GM06990 (cell line): Measurements from ENCODE around the gene ESRP2.

Experiments used
- DNase-seq: peaks from one replicate; pipeline ENCODE4 v3.0.0-alpha.2; 2011; ENCODE audit not compliant: insufficient read length; ENCODE audit errors: extremely low read depth
- H3K27me3 ChIP-seq: replicated peaks from 2 replicates; pipeline ENCODE4 v1.6.0; 2011; ENCODE audit warnings: low read length; ENCODE audit not compliant: control insufficient read depth, insufficient read depth
- H3K36me3 ChIP-seq: 2 replicates; pipeline ENCODE4 v1.5.1; 2011; ENCODE audit warnings: low read length; ENCODE audit not compliant: control insufficient read depth, insufficient read depth
- H3K4me3 ChIP-seq: replicated peaks from 2 replicates; pipeline ENCODE4 v1.5.1; 2011; ENCODE audit warnings: low read depth, mild to moderate bottlenecking, control low read depth, low read length
- CTCF ChIP-seq: IDR thresholded peaks from 2 replicates; pipeline ENCODE4 v1.5.1; 2011; ENCODE audit warnings: low read length, control low read depth, mild to moderate bottlenecking, inconsistent platforms; ENCODE audit not compliant: insufficient read depth, poor library complexity, severe bottlenecking

The ESRP2 gene

GRCh38 chr16:68200088-68200783, 35.7 kb downstream of the ESRP2 start:
- DNase-seq: no peak
- no peak for TF ChIP-seq CTCF

GRCh38 chr16:68197250-68197649, 38.7 kb downstream of the ESRP2 start:
- H3K27me3 ChIP-seq: no peaks in the 10 kb centered on the region
- TF ChIP-seq CTCF: no peak
- H3K36me3 ChIP-seq: no peaks in the 10 kb centered on the region; the same call in none of the 2 replicates
- DNase-seq: no peak
- no peak overlapping the region for H3K4me3 ChIP-seq

More at GRCh38 chr16:68200088-68200783, 35.7 kb downstream of the ESRP2 start:
- no peaks in the 10 kb centered on the region for H3K27me3 ChIP-seq
- H3K36me3 ChIP-seq: no peaks in the 10 kb centered on the region; the same call in 1 of the 2 replicates
- H3K4me3 ChIP-seq: no peak overlapping the region

- peaks cover 7% of the 10 kb centered on the region for H3K36me3 ChIP-seq
Observed at GRCh38 chr16:68194251-68194650, 41.7 kb downstream of the ESRP2 start.

GRCh38 chr16:68190736-68191510, 45.0 kb downstream of the ESRP2 start:
- peaks cover 16% of the 10 kb centered on the region for H3K36me3 ChIP-seq
- no peak overlapping the region for H3K4me3 ChIP-seq
- DNase-seq: no peak
- TF ChIP-seq CTCF: no peak
- H3K27me3 ChIP-seq: no peaks in the 10 kb centered on the region

More at GRCh38 chr16:68194251-68194650, 41.7 kb downstream of the ESRP2 start:
- no peaks in the 10 kb centered on the region for H3K27me3 ChIP-seq
- no peak for TF ChIP-seq CTCF
- DNase-seq: no peak
- no peak overlapping the region for H3K4me3 ChIP-seq

- TF ChIP-seq CTCF: no peak
Observed at GRCh38 chr16:68190081-68190480, 45.8 kb downstream of the ESRP2 start.

More at GRCh38 chr16:68190081-68190480, 45.8 kb downstream of the ESRP2 start:
- peaks cover 16% of the 10 kb centered on the region for H3K36me3 ChIP-seq
- no peak overlapping the region for H3K4me3 ChIP-seq
- H3K27me3 ChIP-seq: no peaks in the 10 kb centered on the region
- no peak for DNase-seq
